Tibial nerve (tissue), 4 donors: Measurements from ENCODE around the gene CEL.
"Not testable (repeated sequence)": the region's sequence is repeated elsewhere in the genome, so short reads cannot be mapped to it uniquely, and the experiment has no call there.

Experiments
- EP300 ChIP-seq, 2 donors: sonication (generic); formaldehyde crosslinking; IDR thresholded peaks; one replicate each; pipeline ENCODE4 v1.6.1; 2017; ENCODE audit warnings: antibody characterized with exemption in 2 of 2, mild to moderate bottlenecking in 1 of 2
- POLR2A ChIP-seq, 2 donors: fragments of 450-650 bp; IDR thresholded peaks; one replicate each; pipeline ENCODE4 v1.6.1; 2017; ENCODE audit warnings: antibody characterized with exemption in 2 of 2, mild to moderate bottlenecking in 2 of 2, moderate library complexity in 2 of 2
- TF ChIP-seq, protein P1 (sequence below), 5 experiments: fragments of 200-600 bp in 3 of 5; fragments of 450-650 bp in 2 of 5; sonication (generic) in 3 of 5; IDR thresholded peaks; one replicate each; pipeline ENCODE4 v1.5.1; 2016 to 2019; ENCODE audit warnings: antibody characterized with exemption in 5 of 5, mild to moderate bottlenecking in 3 of 5, moderate library complexity in 2 of 5

DNA sequence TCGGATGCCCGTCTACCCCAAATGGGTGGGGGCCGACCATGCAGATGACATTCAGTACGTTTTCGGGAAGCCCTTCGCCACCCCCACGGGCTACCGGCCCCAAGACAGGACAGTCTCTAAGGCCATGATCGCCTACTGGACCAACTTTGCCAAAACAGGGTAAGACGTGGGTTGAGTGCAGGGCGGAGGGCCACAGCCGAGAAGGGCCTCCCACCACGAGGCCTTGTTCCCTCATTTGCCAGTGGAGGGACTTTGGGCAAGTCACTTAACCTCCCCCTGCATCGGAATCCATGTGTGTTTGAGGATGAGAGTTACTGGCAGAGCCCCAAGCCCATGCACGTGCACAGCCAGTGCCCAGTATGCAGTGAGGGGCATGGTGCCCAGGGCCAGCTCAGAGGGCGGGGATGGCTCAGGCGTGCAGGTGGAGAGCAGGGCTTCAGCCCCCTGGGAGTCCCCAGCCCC is 8.8 kb downstream of the CEL start:
- TF ChIP-seq, protein P1, sequence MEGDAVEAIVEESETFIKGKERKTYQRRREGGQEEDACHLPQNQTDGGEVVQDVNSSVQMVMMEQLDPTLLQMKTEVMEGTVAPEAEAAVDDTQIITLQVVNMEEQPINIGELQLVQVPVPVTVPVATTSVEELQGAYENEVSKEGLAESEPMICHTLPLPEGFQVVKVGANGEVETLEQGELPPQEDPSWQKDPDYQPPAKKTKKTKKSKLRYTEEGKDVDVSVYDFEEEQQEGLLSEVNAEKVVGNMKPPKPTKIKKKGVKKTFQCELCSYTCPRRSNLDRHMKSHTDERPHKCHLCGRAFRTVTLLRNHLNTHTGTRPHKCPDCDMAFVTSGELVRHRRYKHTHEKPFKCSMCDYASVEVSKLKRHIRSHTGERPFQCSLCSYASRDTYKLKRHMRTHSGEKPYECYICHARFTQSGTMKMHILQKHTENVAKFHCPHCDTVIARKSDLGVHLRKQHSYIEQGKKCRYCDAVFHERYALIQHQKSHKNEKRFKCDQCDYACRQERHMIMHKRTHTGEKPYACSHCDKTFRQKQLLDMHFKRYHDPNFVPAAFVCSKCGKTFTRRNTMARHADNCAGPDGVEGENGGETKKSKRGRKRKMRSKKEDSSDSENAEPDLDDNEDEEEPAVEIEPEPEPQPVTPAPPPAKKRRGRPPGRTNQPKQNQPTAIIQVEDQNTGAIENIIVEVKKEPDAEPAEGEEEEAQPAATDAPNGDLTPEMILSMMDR (IDR thresholded peaks at IDR 0.05): not testable (repeated sequence)
- not testable (repeated sequence) for TF ChIP-seq EP300, POLR2A (IDR thresholded peaks at IDR 0.05)
